HAP-1 (cell line): ENCODE data around the gene LCN15.
"Not testable (repeated sequence)": the region's sequence is repeated elsewhere in the genome, so short reads cannot be mapped to it uniquely, and the experiment has no call there.

Source experiments
- DNase-seq, 2 experiments: peaks; one replicate each; pipeline ENCODE4 v3.0.0-alpha.2; 2016 to 2020; ENCODE audit warnings: low spot score in 2 of 2
- H3K27me3 ChIP-seq: fragments of 250-450 bp; sonication (Bioruptor Pico); 2 replicates; pipeline ENCODE4 v1.5.1; 2020; ENCODE audit warnings: low read depth, mild to moderate bottlenecking, moderate library complexity
- H3K36me3 ChIP-seq: fragments of 250-450 bp; sonication (Bioruptor Pico); replicated peaks from 2 replicates; pipeline ENCODE4 v1.5.1; 2020; ENCODE audit warnings: mild to moderate bottlenecking
- H3K4me1 ChIP-seq: fragments of 250-450 bp; sonication (Bioruptor Pico); 2 replicates; pipeline ENCODE4 v1.5.1; 2020; ENCODE audit warnings: mild to moderate bottlenecking
- H3K4me3 ChIP-seq: fragments of 250-450 bp; sonication (Bioruptor Pico); 2 replicates; pipeline ENCODE4 v1.5.1; 2020; ENCODE audit warnings: mild to moderate bottlenecking, moderate library complexity
- H3K9me3 ChIP-seq: fragments of 250-450 bp; sonication (Bioruptor Pico); 2 replicates; pipeline ENCODE4 v1.5.1; 2020; ENCODE audit warnings: mild to moderate bottlenecking, moderate library complexity
- in situ Hi-C: fragments of 300-500 bp; cut with MboI; formaldehyde crosslinking; loops from 3 replicates; pipeline ENCODE4 v1.14.3; 2020; ENCODE audit warnings: low sequenced_read_pairs, inconsistent platforms, mixed read lengths

LCN15 gene

GRCh38 chr9:136762221-136762691 lies 2.1 kb downstream of the LCN15 start:
- Histone ChIP-seq H3K4me3 (no peak overlapping the region), H3K9me3 (no peaks in the 10 kb centered on the region), H3K27me3 (no peaks in the 10 kb centered on the region), H3K36me3 (no peaks in the 10 kb centered on the region), H3K4me1 (peaks cover 6% of the 10 kb centered on the region; the same call in 1 of the 2 replicates)
- no peak for DNase-seq
- in situ Hi-C loops: no loop called here

- Histone ChIP-seq H3K36me3 (no peaks in the 10 kb centered on the region), H3K4me1 (peaks cover 6% of the 10 kb centered on the region; the same call in 1 of the 2 replicates), H3K9me3 (no peaks in the 10 kb centered on the region), H3K27me3 (no peaks in the 10 kb centered on the region), H3K4me3 (no peak overlapping the region)
- in situ Hi-C loops: no loop called here
- DNase-seq: no peak
These were observed 2.8 kb downstream of the LCN15 start for GRCh38 chr9:136761545-136761981.

- H3K9me3 ChIP-seq, H3K4me1 ChIP-seq, H3K4me3 ChIP-seq, H3K36me3 ChIP-seq, in situ Hi-C loops, H3K27me3 ChIP-seq: not testable (repeated sequence)
- peak; percentile 64 to 85 for DNase-seq
These were observed 3.3 kb downstream of the LCN15 start for GRCh38 chr9:136760834-136761544.

GRCh38 chr9:136760424-136760823 lies 3.9 kb downstream of the LCN15 start:
- H3K4me1 ChIP-seq: peaks cover 6% of the 10 kb centered on the region; the same call in 1 of the 2 replicates

GRCh38 chr9:136759436-136760325 lies 4.6 kb downstream of the LCN15 start:
- Histone ChIP-seq H3K9me3 (peaks cover 5% of the 10 kb centered on the region; the same call in 1 of the 2 replicates), H3K36me3 (no peaks in the 10 kb centered on the region), H3K4me1 (peaks cover 6% of the 10 kb centered on the region; the same call in 1 of the 2 replicates), H3K4me3 (no peak overlapping the region), H3K27me3 (no peaks in the 10 kb centered on the region)
- DNase-seq: no peak
- in situ Hi-C loops: no loop called here

More at GRCh38 chr9:136760424-136760823, 3.9 kb downstream of the LCN15 start:
- Histone ChIP-seq H3K27me3 (no peaks in the 10 kb centered on the region), H3K9me3 (peaks cover 5% of the 10 kb centered on the region; the same call in 1 of the 2 replicates), H3K36me3 (no peaks in the 10 kb centered on the region), H3K4me3 (no peak overlapping the region)
- no peak for DNase-seq
- in situ Hi-C loops: no loop called here

- no peak for DNase-seq
- in situ Hi-C loops: no loop called here
- Histone ChIP-seq H3K9me3 (peaks cover 5% of the 10 kb centered on the region; the same call in 1 of the 2 replicates), H3K36me3 (no peaks in the 10 kb centered on the region), H3K4me1 (peaks cover 6% of the 10 kb centered on the region; the same call in 1 of the 2 replicates), H3K4me3 (no peak overlapping the region), H3K27me3 (no peaks in the 10 kb centered on the region)
These were observed 5.3 kb downstream of the LCN15 start for GRCh38 chr9:136759001-136759400.

GRCh38 chr9:136757751-136758140 lies 6.6 kb downstream of the LCN15 start:
- DNase-seq: no peak
- Histone ChIP-seq H3K4me1 (peaks cover 3% of the 10 kb centered on the region; the same call in 1 of the 2 replicates), H3K4me3 (no peak overlapping the region), H3K27me3 (no peaks in the 10 kb centered on the region), H3K36me3 (no peaks in the 10 kb centered on the region), H3K9me3 (peaks cover 5% of the 10 kb centered on the region; the same call in 1 of the 2 replicates)
- in situ Hi-C loops: no loop called here

GRCh38 chr9:136757328-136757727 lies 7.0 kb downstream of the LCN15 start:
- Histone ChIP-seq H3K4me3 (no peak overlapping the region), H3K9me3 (peaks cover 5% of the 10 kb centered on the region; the same call in 1 of the 2 replicates), H3K36me3 (no peaks in the 10 kb centered on the region), H3K4me1 (peaks cover 3% of the 10 kb centered on the region; the same call in 1 of the 2 replicates), H3K27me3 (no peaks in the 10 kb centered on the region)
- in situ Hi-C loops: no loop called here
- no peak for DNase-seq

GRCh38 chr9:136756836-136757235 lies 7.5 kb downstream of the LCN15 start:
- no peak overlapping the region for H3K4me3 ChIP-seq
- no peaks in the 10 kb centered on the region for H3K36me3 ChIP-seq
- H3K9me3 ChIP-seq: peaks cover 8% of the 10 kb centered on the region
- no peaks in the 10 kb centered on the region for H3K27me3 ChIP-seq
- DNase-seq: no peak
- in situ Hi-C loops: no loop called here
- H3K4me1 ChIP-seq: peaks cover 3% of the 10 kb centered on the region; the same call in 1 of the 2 replicates

- no peaks in the 10 kb centered on the region for H3K36me3 ChIP-seq
- H3K4me3 ChIP-seq: no peak overlapping the region
- peaks cover 2% of the 10 kb centered on the region; the same call in 1 of the 2 replicates for H3K4me1 ChIP-seq
- H3K27me3 ChIP-seq: no peaks in the 10 kb centered on the region
- no peak for DNase-seq
- in situ Hi-C loops: no loop called here
- H3K9me3 ChIP-seq: peaks cover 15% of the 10 kb centered on the region
These were observed 8.2 kb downstream of the LCN15 start for GRCh38 chr9:136756134-136756438.

- H3K36me3 ChIP-seq, in situ Hi-C loops: not testable (repeated sequence)
These were observed 8.8 kb downstream of the LCN15 start for GRCh38 chr9:136755302-136756133.

GRCh38 chr9:136754626-136755301 lies 9.6 kb downstream of the LCN15 start:
- Histone ChIP-seq H3K4me1 (no peaks in the 10 kb centered on the region), H3K4me3 (no peak overlapping the region), H3K36me3 (no peaks in the 10 kb centered on the region), H3K27me3 (no peaks in the 10 kb centered on the region; the same call in 1 of the 2 replicates), H3K9me3 (peaks cover 16% of the 10 kb centered on the region)
- in situ Hi-C loops: no loop called here
- no peak for DNase-seq

More at GRCh38 chr9:136755302-136756133, 8.8 kb downstream of the LCN15 start:
- not testable (repeated sequence) for H3K4me1 ChIP-seq, DNase-seq, H3K4me3 ChIP-seq, H3K27me3 ChIP-seq
- H3K9me3 ChIP-seq: peaks cover 16% of the 10 kb centered on the region
